GM12878 (cell line): ENCODE results near the gene MEF2C. TPM values are rescaled to one million over a fixed set of nuclear protein-coding genes. Genes with fewer than 3 reads are reported as not detected.

Experiments
- ATAC-seq: fragments of 200-7000 bp; cut with Tn5 transposase; 3 replicates; pipeline ENCODE4 v1.9.1; 2020; ENCODE audit warnings: mild to moderate bottlenecking, moderate library complexity
- BruUV-seq: library from RNA; stranded (reverse); fragments of 400-500 nt; replicated peaks from 2 replicates; lab custom pipeline; 2021; lab: Mats Ljungman, UMichigan
- CTCF ChIA-PET: fragments of 300-600 bp; sonication (Branson Sonifier 250); formaldehyde crosslinking; extraction: SDS; loops from one replicate; lab custom pipeline; 2021; ENCODE audit warnings: inconsistent platforms; lab: Yijun Ruan, JAX
- POLR2A ChIA-PET: fragments of 350-600 bp; formaldehyde crosslinking; extraction: SDS; loops from one replicate; lab custom pipeline; 2021; ENCODE audit warnings: inconsistent platforms; lab: Charles Lee
- RAD21 ChIA-PET: fragments of 300-600 bp; sonication (Branson Sonifier 250); formaldehyde crosslinking; loops from one replicate; lab custom pipeline; 2023; ENCODE audit warnings: antibody characterized with exemption; ENCODE audit not compliant: unreplicated experiment; lab: Charles Lee
- SMC1A ChIA-PET: fragments of 300-600 bp; sonication (Branson Sonifier 250); formaldehyde crosslinking; loops from one replicate; lab custom pipeline; 2023; ENCODE audit not compliant: unreplicated experiment, uncharacterized antibody; lab: Charles Lee
- DNase-seq: peaks from one replicate; pipeline ENCODE4 v3.0.0-alpha.2; 2011; ENCODE audit warnings: low read depth, low spot score
- FAIRE-seq: peaks from 3 replicates; lab custom pipeline; 2011; peaks lifted over from hg19 to GRCh38; lab: Jason Lieb, UNC
- H2AFZ ChIP-seq: 2 replicates; pipeline ENCODE4 v1.6.0; 2011; ENCODE audit warnings: low read depth, low read length, control low read depth; ENCODE audit not compliant: control insufficient read depth
- H3K27ac ChIP-seq: 2 replicates; pipeline ENCODE4 v1.5.1; 2011; ENCODE audit warnings: control low read depth; ENCODE audit not compliant: control insufficient read depth, insufficient read depth
- H3K27me3 ChIP-seq, 2 experiments: replicated peaks in 1 of 2; 2 replicates each; pipeline versions ENCODE4 v1.6.0 to v1.6.1; 2011; ENCODE audit warnings: low read length in 1 of 2; ENCODE audit not compliant: control insufficient read depth in 2 of 2, insufficient read depth in 2 of 2
- H3K36me3 ChIP-seq, 2 experiments: 2 replicates each; pipeline ENCODE4 v1.5.1; 2011; ENCODE audit warnings: low read length in 1 of 2; ENCODE audit not compliant: control insufficient read depth in 2 of 2, insufficient read depth in 2 of 2
- H3K4me1 ChIP-seq: 2 replicates; pipeline ENCODE4 v1.6.1; 2011; ENCODE audit warnings: mild to moderate bottlenecking, low read length, moderate library complexity, mixed read lengths; ENCODE audit not compliant: control insufficient read depth, insufficient read depth
- H3K4me2 ChIP-seq: 2 replicates; pipeline ENCODE4 v1.6.0; 2011; ENCODE audit warnings: control low read depth; ENCODE audit not compliant: control insufficient read depth, insufficient read depth
- H3K4me3 ChIP-seq: fragments of 200-600 bp; sonication (generic); 2 replicates; pipeline ENCODE4 v1.5.1; 2016
- H3K79me2 ChIP-seq: 2 replicates; pipeline ENCODE4 v1.6.0; 2011; ENCODE audit warnings: low read length; ENCODE audit not compliant: control insufficient read depth, insufficient read depth
- H3K9ac ChIP-seq: 2 replicates; pipeline ENCODE4 v1.8.0; 2011; ENCODE audit warnings: low read length, control low read depth, mixed read lengths; ENCODE audit not compliant: control insufficient read depth, insufficient read depth
- H3K9me3 ChIP-seq: replicated peaks from 3 replicates; pipeline ENCODE4 v1.5.1; 2011; ENCODE audit warnings: mild to moderate bottlenecking, low read length; ENCODE audit not compliant: control insufficient read depth, insufficient read depth
- H4K20me1 ChIP-seq: 2 replicates; pipeline ENCODE4 v1.6.0; 2011; ENCODE audit not compliant: control insufficient read depth, insufficient read depth
- ATF7 ChIP-seq: fragments of 450-650 bp; IDR thresholded peaks from 2 replicates; pipeline ENCODE4 v1.6.1; 2016; ENCODE audit warnings: low read depth, mild to moderate bottlenecking
- FOXK2 ChIP-seq: fragments of 450-650 bp; IDR thresholded peaks from 2 replicates; pipeline ENCODE4 v1.6.1; 2017; ENCODE audit warnings: mild to moderate bottlenecking, moderate library complexity
- POLR2A ChIP-seq: IDR thresholded peaks from 2 replicates; pipeline ENCODE4 v1.6.1; 2011; ENCODE audit warnings: low read depth, mild to moderate bottlenecking, low read length
- ZNF384 ChIP-seq: IDR thresholded peaks from 2 replicates; pipeline ENCODE4 v1.6.1; 2012; ENCODE audit warnings: low read depth, mild to moderate bottlenecking, low read length, improper control_type of control experiment, borderline replicate concordance
- WGBS: methylation state at CpG from one replicate; pipeline ENCODE4 v1.1.6; 2016; ENCODE audit warnings: low lambda C conversion rate; ENCODE audit not compliant: insufficient replicate concordance, insufficient coverage; ENCODE audit errors: missing lambda C conversion rate; 5-methylcytosine and 5-hydroxymethylcytosine counted together
- in situ Hi-C: fragments of 300-500 bp; cut with MboI; formaldehyde crosslinking; loops from 9 replicates; pipeline ENCODE4 v1.14.3; 2018; ENCODE audit warnings: mixed read lengths
- intact Hi-C: fragments of 100-400 bp; cut with micrococcal nuclease; formaldehyde crosslinking; loops from one replicate; pipeline ENCODE4 v1.14.2; 2022; ENCODE audit not compliant: unreplicated experiment
- polyA plus RNA-seq, 11 experiments: library from polyadenylated mRNA; depleted of rRNA in 4 of 11; unstranded in 6 of 11; stranded (reverse) in 5 of 11; fragments of >200 nt; fragmentation: Nextera tagmentation in 4 of 11; fragmentation: Illumina TruSeq in 1 of 11; extraction: Ambion mirVana in 4 of 11; extraction: Trizol in 1 of 11; gene quantifications; 1 replicate in 1 of 11; 2 replicates in 10 of 11; pipeline versions ENCODE4 v1.2.1 to v1.2.3, GENCODE V29; 2011 to 2016; ENCODE audit warnings: inconsistent platforms in 2 of 11, missing spikeins in 2 of 11, low read depth in 1 of 11
- total RNA-seq, 4 experiments: library from RNA; depleted of rRNA in 3 of 4; stranded (reverse); fragments of >200 nt in 3 of 4; fragmentation: Illumina TruSeq in 1 of 4; extraction: Trizol in 1 of 4; gene quantifications; 2 replicates each; pipeline versions ENCODE4 v1.2.1 to v1.2.3, GENCODE V29; 2013 to 2021

MEF2C gene
- total and polyA plus RNA-seq, 10 of the 15 experiments (the other 5 are each of a cell fraction or from before 2014, with no cell fraction given) = 104 to 225 (median 180) TPM

GRCh38 chr5:88816195-88816594, 66.8 kb downstream of the MEF2C start:
- DNase-seq (no peak), ATAC-seq (no peak), FAIRE-seq (no peak)
- RAD21 ChIA-PET = interaction anchor here (0.6 to 16.1 kb wide), 9 partner anchors 10 to 805 kb away, joined by 3 to 594 read pairs (median 24); partner anchors contain the start of gene MEF2C
- Histone ChIP-seq H3K9ac (peak overlapping the region; percentile 16; the same call in 1 of the 2 replicates), H2AFZ (no peak overlapping the region), H3K79me2 (peaks cover 99% of the 10 kb centered on the region), H3K36me3 (peaks cover 2 to 14% of the 10 kb centered on the region in 2 experiments), H3K4me3 (peak overlapping the region; percentile 43), H3K27ac (peak overlapping the region; percentile 86), H4K20me1 (no peaks in the 10 kb centered on the region), H3K27me3 (no peaks in the 10 kb centered on the region), H3K9me3 (peaks cover 3% of the 10 kb centered on the region; the same call in 1 of the 3 replicates), H3K4me2 (peak overlapping the region; percentile 63), H3K4me1 (peaks cover 30% of the 10 kb centered on the region)
- intact Hi-C loops (no loop called here), in situ Hi-C loops (no loop called here)
- POLR2A ChIA-PET = interaction anchor here (1.2 to 5.8 kb wide), 5 partner anchors 9 to 67 kb away, joined by 3 to 39 read pairs (median 4); partner anchors contain the start of gene MEF2C
- 26% methylated on average over 2 of the region's 2 CpGs for WGBS
- TF ChIP-seq ZNF384 = peak; percentile 32; the same call in 1 of the 2 replicates
- no peak for TF ChIP-seq FOXK2
- CTCF ChIA-PET = interaction anchor here (0.9 to 7.0 kb wide), 2 partner anchors 9 to 87 kb away, joined by 4 to 104 read pairs; no protein-coding TSS in a partner anchor
- SMC1A ChIA-PET = interaction anchor here (0.9 to 24.1 kb wide), 7 partner anchors 10 to 84 kb away, joined by 3 to 591 read pairs (median 30); partner anchors contain the start of gene MEF2C
- no TSS peak for BruUV-seq

GRCh38 chr5:88815050-88815789, 67.8 kb downstream of the MEF2C start:
- peaks cover 3% of the 10 kb centered on the region; the same call in 2 of the 3 replicates for H3K9me3 ChIP-seq
- peak; percentile 52; the same call in 1 of the 2 replicates for TF ChIP-seq ATF7
- no peak for TF ChIP-seq POLR2A
- H3K27ac ChIP-seq = peak overlapping the region; percentile 86; the same call in 1 of the 2 replicates
- intact Hi-C loops (no loop called here), in situ Hi-C loops (no loop called here)
- FAIRE-seq (no peak), ATAC-seq (no peak), DNase-seq (no peak)
- peaks cover 99% of the 10 kb centered on the region for H3K79me2 ChIP-seq
- peaks cover 30% of the 10 kb centered on the region for H3K4me1 ChIP-seq
- H3K36me3 ChIP-seq = peaks cover 2 to 14% of the 10 kb centered on the region in 2 experiments; a peak in 3 of 4 replicates
- BruUV-seq = no TSS peak
- POLR2A ChIA-PET = interaction anchor here (1.2 kb wide), 2 partner anchors 10 to 12 kb away, joined by 3 to 4 read pairs; no protein-coding TSS in a partner anchor
- SMC1A ChIA-PET = interaction anchor here (0.6 to 24.1 kb wide), 5 partner anchors 11 to 83 kb away, joined by 4 to 591 read pairs (median 90); partner anchors contain the start of gene MEF2C
- H2AFZ ChIP-seq = no peak overlapping the region
- CTCF ChIA-PET = interaction anchor here (7.0 kb wide), 1 partner anchor 86 kb away, joined by 104 read pairs; no protein-coding TSS in a partner anchor
- no peak overlapping the region for H3K9ac ChIP-seq
- no peaks in the 10 kb centered on the region for H4K20me1 ChIP-seq
- RAD21 ChIA-PET = interaction anchor here (3.1 to 16.1 kb wide), 2 partner anchors 11 to 79 kb away, joined by 24 to 594 read pairs; no protein-coding TSS in a partner anchor
- 0 out of 2 replicates have a peak overlapping the region, but pooled peaks have one; percentile 26 for H3K4me3 ChIP-seq
- H3K27me3 ChIP-seq = no peaks in the 10 kb centered on the region
- H3K4me2 ChIP-seq = peak overlapping the region; percentile 63
